Naive thymus-derived CD8-positive, alpha-beta T cell (primary cell): ENCODE measurements around the gene SUSD4. TPM values are rescaled to one million over a fixed set of nuclear protein-coding genes. Genes with fewer than 3 reads are reported as not detected.
"Not testable (repeated sequence)": the region's sequence is repeated elsewhere in the genome, so short reads cannot be mapped to it uniquely, and the experiment has no call there.

ENCODE experiments used
- ATAC-seq, 2 donors: fragments of 150-1000 bp; cut with Tn5 transposase in 1 of 2; sonication (Bioruptor Pico), chemical (Tn5 transposase) in 1 of 2; 1 replicate in 1 of 2; 2 replicates in 1 of 2; pipeline ENCODE4 v1.10.0; 2021; ENCODE audit warnings: mild to moderate bottlenecking in 2 of 2, moderate library complexity in 2 of 2
- POLR2A ChIA-PET: fragments of 350-600 bp; sonication (Branson Sonifier 250); formaldehyde crosslinking; loops from one replicate; lab custom pipeline; 2021; ENCODE audit warnings: antibody characterized with exemption; lab: Charles Lee
- DNase-seq, 10 donors: peaks; one replicate each; pipeline versions ENCODE4 v3.0.0 to v3.0.0-alpha.2; 2020 to 2022
- H3K27ac Mint-ChIP-seq, 10 donors: one replicate each; pipeline ENCODE4 v1.8.0; 2020 to 2022; ENCODE audit warnings: mild to moderate bottlenecking in 10 of 10, mixed read lengths in 10 of 10, moderate library complexity in 4 of 10, inconsistent platforms in 1 of 10
- H3K27me3 Mint-ChIP-seq, 5 donors: one replicate each; pipeline ENCODE4 v1.8.0; 2021 to 2022; ENCODE audit warnings: mixed read lengths in 5 of 5
- H3K36me3 Mint-ChIP-seq, 3 donors: one replicate each; pipeline ENCODE4 v1.8.0; 2020 to 2022; ENCODE audit warnings: mixed read lengths in 3 of 3, mild to moderate bottlenecking in 2 of 3, inconsistent platforms in 1 of 3
- H3K4me1 Mint-ChIP-seq, 4 donors: one replicate each; pipeline ENCODE4 v1.8.0; 2021 to 2022; ENCODE audit warnings: mixed read lengths in 4 of 4
- H3K4me3 Mint-ChIP-seq, 10 donors: one replicate each; pipeline ENCODE4 v1.8.0; 2020 to 2022; ENCODE audit warnings: mild to moderate bottlenecking in 10 of 10, mixed read lengths in 10 of 10, moderate library complexity in 6 of 10, inconsistent platforms in 1 of 10
- H3K9me3 Mint-ChIP-seq, 9 donors: one replicate each; pipeline ENCODE4 v1.8.0; 2020 to 2022; ENCODE audit warnings: mixed read lengths in 9 of 9, mild to moderate bottlenecking in 3 of 9, inconsistent platforms in 1 of 9, moderate library complexity in 1 of 9
- polyA plus RNA-seq, 3 donors: library from polyadenylated mRNA; unstranded; fragments of 300-500 nt; fragmentation: Illumina TruSeq; gene quantifications; one replicate each; pipeline ENCODE4 v1.2.3, GENCODE V29; 2021
- total RNA-seq, 8 experiments: library from RNA in 2 of 8; stranded (reverse) in 2 of 8; gene quantifications; one replicate each; pipeline ENCODE4 v1.2.3 and lab custom pipeline; 2021 to 2026

The SUSD4 gene
- total and polyA plus RNA-seq, 5 experiments from 2014 or later: 0.52 to 7.8 (median 2.6) TPM

DNA sequence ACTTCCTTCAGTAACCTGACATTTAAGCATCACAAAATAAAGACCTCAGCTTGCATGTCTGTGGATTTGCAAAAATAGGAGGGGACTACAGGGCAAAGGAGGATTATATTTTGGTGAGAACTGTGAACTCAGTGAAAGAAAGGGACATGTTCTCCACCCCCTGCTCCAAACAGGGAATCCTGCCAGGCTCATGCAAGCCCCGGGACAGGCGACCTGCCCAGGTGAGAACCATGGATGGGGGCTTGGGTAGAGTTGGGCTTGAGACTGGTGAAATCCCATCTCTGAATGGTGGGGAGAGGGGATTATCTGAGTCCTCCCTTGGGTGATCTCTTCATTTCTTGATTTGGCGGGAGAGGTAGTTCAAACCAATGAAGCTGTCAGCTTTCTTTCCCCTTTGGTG is 110.1 kb downstream of the SUSD4 start:
- peaks cover 0 to 3% (median 0%) of the 10 kb centered on the region in 5 donors for H3K27me3 Mint-ChIP-seq
- ATAC-seq (no peak), DNase-seq (no peak)
- peaks cover 7 to 18% (median 15%) of the 10 kb centered on the region in 4 donors for H3K4me1 Mint-ChIP-seq
- H3K36me3 Mint-ChIP-seq: peaks cover 0 to 4% (median 2%) of the 10 kb centered on the region in 3 donors
- POLR2A ChIA-PET: no interaction called here
- H3K27ac Mint-ChIP-seq: peak overlapping the region in 1 of 10 donors; percentile 21
- H3K4me3 Mint-ChIP-seq: no peak overlapping the region
- H3K9me3 Mint-ChIP-seq: peaks cover 0 to 2% (median 0%) of the 10 kb centered on the region in 9 donors

DNA sequence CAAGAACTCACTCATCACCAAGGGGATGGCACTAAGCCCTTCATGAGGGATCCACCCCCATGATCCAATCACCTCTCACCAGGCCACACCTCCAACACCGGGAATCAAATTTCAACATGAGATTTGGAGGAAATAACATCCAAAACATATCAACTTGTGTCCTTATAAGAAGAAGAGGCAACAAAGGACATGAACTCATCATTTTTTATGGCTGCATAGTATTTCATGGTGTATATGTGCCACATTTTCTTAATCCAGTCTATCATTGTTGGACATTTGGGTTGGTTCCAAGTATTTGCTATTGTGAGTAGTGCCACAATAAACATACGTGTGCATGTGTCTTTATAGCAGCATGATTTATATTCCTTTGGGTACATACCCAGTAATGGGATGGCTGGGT is 112.6 kb downstream of the SUSD4 start:
- H3K4me3 Mint-ChIP-seq, POLR2A ChIA-PET, H3K27me3 Mint-ChIP-seq, H3K9me3 Mint-ChIP-seq, H3K36me3 Mint-ChIP-seq, ATAC-seq, DNase-seq: not testable (repeated sequence)
- H3K27ac Mint-ChIP-seq: peak overlapping the region in 1 of 10 donors; percentile 81
- peaks cover 11 to 35% (median 27%) of the 10 kb centered on the region in 4 donors for H3K4me1 Mint-ChIP-seq

DNA sequence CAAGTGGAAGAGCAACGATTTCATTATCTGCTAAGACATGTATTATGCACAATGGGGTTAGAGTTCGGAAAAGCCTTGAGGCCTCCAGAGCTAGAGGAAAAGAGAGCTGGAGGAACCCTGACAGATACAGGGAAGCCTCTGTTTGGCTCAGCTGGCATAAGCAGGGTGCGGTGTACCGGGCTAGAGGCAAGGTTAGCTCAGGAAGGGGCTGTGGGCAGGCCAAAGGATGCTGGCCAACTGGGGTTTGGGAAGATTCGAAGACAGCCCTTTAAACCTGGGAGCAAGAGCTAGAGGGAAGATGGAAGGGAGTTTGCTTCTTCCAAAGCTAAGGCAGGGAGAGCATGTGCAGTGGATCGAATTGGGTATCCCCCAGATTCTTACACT is 113.4 kb downstream of the SUSD4 start:
- POLR2A ChIA-PET: no interaction called here
- peaks cover 11 to 35% (median 29%) of the 10 kb centered on the region in 4 donors for H3K4me1 Mint-ChIP-seq
- no peak for DNase-seq

DNA sequence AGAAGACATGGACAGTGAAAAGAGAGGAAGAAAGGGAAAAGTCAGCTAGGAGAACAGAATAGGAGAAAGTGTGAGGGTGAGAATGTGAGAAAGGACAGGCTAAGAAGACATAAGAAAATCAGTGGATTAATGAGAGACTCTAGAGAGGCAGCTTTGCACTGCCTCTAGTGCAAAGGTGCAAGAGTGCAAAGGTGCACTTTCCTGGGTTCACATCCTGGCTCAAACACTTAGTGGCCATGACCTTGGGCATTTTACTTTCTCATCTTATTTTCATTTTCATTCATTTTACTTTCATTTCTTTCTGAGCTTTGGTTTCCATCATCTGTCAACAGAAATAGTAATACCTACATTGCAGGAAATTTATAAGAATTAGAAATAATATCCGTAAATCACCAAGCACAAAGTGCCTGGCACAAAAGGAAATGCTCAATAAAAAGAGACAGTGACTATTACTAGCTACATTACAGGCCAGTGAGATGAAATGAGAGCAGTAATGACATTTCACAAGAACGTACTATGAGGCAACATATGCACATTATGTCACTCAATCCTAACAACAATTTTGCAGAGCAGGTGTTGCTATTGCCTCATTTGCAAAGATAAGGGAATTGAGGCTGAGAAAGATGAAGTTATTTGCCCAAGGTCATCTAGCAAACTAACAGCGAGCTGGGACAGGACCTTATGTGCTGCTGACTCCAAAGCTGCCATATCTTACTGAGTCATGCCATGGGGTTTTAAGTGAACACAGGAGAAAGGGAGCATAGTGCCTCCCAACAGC is 113.9 kb downstream of the SUSD4 start:
- ATAC-seq (no peak), DNase-seq (no peak)
- Mint-ChIP-seq H3K27me3 (peaks cover 0 to 5% (median 0%) of the 10 kb centered on the region in 5 donors), H3K9me3 (peaks cover 0 to 2% (median 0%) of the 10 kb centered on the region in 9 donors), H3K4me1 (peaks cover 13 to 39% (median 33%) of the 10 kb centered on the region in 4 donors), H3K4me3 (no peak overlapping the region), H3K36me3 (peaks cover 0 to 4% (median 0%) of the 10 kb centered on the region in 3 donors), H3K27ac (peak overlapping the region; percentile 6 to 88 (median 50))
- POLR2A ChIA-PET: no interaction called here

More for the DNA sequence above, 113.4 kb downstream of the SUSD4 start:
- H3K4me3 Mint-ChIP-seq: no peak overlapping the region
- H3K27ac Mint-ChIP-seq: peak overlapping the region in 4 of 10 donors; percentile 3 to 75 (median 54)
- no peak for ATAC-seq
- peaks cover 0 to 4% (median 0%) of the 10 kb centered on the region in 3 donors for H3K36me3 Mint-ChIP-seq
- peaks cover 0 to 3% (median 0%) of the 10 kb centered on the region in 5 donors for H3K27me3 Mint-ChIP-seq
- H3K9me3 Mint-ChIP-seq: peaks cover 0 to 2% (median 0%) of the 10 kb centered on the region in 9 donors

DNA sequence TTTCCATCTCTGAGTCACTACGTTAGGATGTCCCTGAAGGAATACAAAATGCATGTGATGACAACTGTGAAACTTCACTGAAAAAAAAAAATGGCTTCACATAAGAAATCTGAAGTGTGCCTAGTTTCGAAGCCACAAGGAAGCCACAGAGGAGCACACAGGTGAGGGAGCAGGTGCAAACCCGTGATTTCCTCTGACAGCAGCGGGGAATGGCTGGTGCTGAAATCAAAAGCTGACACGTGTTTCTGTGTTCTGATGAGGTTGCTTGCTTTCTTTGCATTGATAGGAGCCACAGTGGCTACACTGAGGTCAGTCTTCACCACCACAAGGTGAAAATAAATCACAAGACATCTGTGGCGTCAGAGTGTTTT is 115.2 kb downstream of the SUSD4 start:
- Mint-ChIP-seq H3K4me3 (peak overlapping the region in 8 of 10 donors; percentile 4 to 63 (median 40)), H3K27ac (peak overlapping the region; percentile 68 to 97 (median 90))

DNA sequence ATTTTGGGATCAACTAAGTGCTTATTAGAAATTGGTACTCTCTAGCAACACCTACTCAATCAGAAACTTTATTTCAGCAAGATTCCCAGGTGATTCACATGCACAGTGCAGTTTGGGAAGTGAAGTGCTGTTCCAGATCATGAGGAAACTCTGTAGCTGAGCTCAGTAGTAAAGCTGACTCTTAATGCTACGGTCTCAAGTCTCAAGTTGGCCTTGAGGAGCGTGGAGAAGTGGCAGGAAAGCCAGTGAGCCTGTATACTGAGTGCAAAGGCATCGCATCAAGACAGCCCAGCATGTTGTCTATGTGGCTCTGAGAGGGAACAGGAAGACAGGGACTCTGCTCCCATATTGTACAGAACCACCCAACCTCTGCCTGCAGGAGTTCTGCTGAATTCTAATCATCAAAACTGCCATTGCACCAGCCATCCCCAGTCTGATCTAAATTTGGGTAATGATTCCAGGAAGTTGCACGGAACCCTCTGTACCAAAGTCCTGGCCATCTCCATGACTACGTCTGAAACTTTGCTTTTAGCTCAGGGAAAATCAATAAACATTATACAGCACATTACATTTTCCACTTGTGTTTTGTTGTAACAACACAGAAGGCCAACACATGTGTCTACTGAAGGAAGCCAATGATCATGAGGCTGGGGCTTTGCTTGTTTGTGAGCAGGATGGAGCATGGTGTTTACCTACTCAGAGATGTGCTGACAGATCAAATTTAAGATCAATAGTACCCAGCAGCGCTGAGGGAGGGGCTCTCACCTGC is 115.8 kb downstream of the SUSD4 start:
- peaks cover 0 to 4% (median 0%) of the 10 kb centered on the region in 3 donors for H3K36me3 Mint-ChIP-seq
- peak overlapping the region in 8 of 10 donors; percentile 4 to 63 (median 42) for H3K4me3 Mint-ChIP-seq
- POLR2A ChIA-PET: no interaction called here
- DNase-seq (no peak), ATAC-seq (peak in 1 of 2 donors; percentile 52)
- peak overlapping the region; percentile 68 to 97 (median 90) for H3K27ac Mint-ChIP-seq
- peaks cover 16 to 44% (median 42%) of the 10 kb centered on the region in 4 donors for H3K4me1 Mint-ChIP-seq
- H3K27me3 Mint-ChIP-seq: peaks cover 0 to 5% (median 0%) of the 10 kb centered on the region in 5 donors
- H3K9me3 Mint-ChIP-seq: peaks cover 0 to 2% (median 0%) of the 10 kb centered on the region in 9 donors

More for the DNA sequence above, 115.2 kb downstream of the SUSD4 start:
- H3K27me3 Mint-ChIP-seq: peaks cover 0 to 5% (median 0%) of the 10 kb centered on the region in 5 donors
- peak in 8 of 10 donors; percentile 18 to 84 (median 70) for DNase-seq
- peak; percentile 84 to 90 for ATAC-seq
- POLR2A ChIA-PET: no interaction called here
- H3K36me3 Mint-ChIP-seq: peaks cover 0 to 4% (median 0%) of the 10 kb centered on the region in 3 donors
- H3K9me3 Mint-ChIP-seq: peaks cover 0 to 2% (median 0%) of the 10 kb centered on the region in 9 donors
- H3K4me1 Mint-ChIP-seq: peaks cover 16 to 47% (median 44%) of the 10 kb centered on the region in 4 donors

DNA sequence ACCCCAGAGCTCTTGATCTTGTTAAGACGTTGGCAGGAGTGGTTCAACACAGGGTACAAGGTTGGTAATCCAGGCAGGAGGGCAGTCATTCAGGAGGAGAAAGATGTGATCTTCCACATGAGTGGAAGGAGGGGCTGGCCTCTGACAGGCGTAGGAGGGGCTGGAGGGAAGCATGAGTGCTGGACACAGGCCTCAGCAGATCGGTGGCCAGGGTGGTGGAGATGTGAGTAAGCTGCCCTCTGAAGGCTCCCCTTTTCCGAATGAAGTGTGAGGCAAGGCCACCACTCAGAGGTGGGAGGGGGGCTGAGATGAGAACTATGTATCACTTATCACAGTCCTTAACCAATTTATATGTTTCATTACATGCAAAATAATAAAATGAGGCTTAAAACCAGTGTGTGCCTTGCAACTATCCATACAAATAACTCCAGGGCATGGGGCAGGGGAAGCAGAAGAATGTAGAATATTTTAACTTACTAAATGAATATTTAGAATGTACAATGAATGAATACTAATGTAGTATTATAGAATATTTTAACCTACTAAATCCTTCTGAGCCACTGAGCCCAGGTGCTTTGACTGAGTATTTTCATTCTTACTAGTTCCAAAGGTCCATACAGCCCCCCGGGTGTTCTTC is 117.4 kb downstream of the SUSD4 start:
- H3K36me3 Mint-ChIP-seq: peaks cover 0 to 4% (median 0%) of the 10 kb centered on the region in 3 donors
- ATAC-seq (no peak), DNase-seq (no peak)
- peaks cover 0 to 2% (median 0%) of the 10 kb centered on the region in 9 donors for H3K9me3 Mint-ChIP-seq
- peaks cover 16 to 44% (median 41%) of the 10 kb centered on the region in 4 donors for H3K4me1 Mint-ChIP-seq
- peaks cover 0 to 5% (median 0%) of the 10 kb centered on the region in 5 donors for H3K27me3 Mint-ChIP-seq
- no peak overlapping the region for H3K4me3 Mint-ChIP-seq
- POLR2A ChIA-PET: no interaction called here
- peak overlapping the region in 3 of 10 donors; percentile 14 to 88 (median 59) for H3K27ac Mint-ChIP-seq

DNA sequence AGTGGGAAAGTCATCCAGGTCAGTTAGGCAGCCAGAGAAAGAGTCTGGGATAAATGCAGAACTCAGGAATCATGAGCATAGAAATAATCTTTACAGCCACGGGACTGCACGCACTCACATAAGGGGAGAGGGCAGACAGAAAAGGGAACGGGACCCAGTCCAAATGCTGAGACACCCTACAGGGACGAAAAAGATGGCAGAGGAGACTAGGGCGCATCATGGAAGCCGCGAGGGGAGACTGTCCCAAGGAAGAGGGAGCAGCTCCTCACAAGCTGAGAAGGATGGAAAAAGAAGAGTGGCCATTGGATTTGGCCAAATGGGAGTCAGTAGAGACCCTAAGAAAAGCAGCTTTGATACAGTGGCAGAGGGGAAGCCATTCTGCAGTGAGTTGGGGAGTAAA is 118.0 kb downstream of the SUSD4 start:
- Mint-ChIP-seq H3K36me3 (peaks cover 0 to 4% (median 0%) of the 10 kb centered on the region in 3 donors), H3K4me3 (no peak overlapping the region), H3K27ac (peak overlapping the region in 4 of 10 donors; percentile 28 to 88 (median 72))

DNA sequence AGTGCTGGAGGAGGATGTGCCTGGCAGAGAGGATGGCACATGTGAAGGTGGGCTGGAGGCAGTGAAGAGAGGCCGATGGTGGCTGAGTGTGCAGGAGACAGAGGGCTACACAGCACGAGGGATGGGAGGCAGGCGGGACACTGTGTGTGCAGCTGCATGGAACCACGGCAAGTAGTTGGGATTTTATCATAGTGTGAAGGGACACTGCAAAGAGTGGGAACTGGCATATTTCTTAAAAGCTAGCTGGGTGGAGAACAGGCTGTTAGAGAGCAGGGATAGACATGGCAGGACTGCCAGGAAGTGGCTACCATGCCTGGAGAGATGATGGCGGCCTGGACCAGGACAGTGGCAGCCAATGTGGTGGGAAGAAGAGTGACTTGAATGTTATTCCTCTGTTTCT is 118.6 kb downstream of the SUSD4 start:
- peaks cover 24 to 56% (median 52%) of the 10 kb centered on the region in 4 donors for H3K4me1 Mint-ChIP-seq
- H3K27ac Mint-ChIP-seq: peak overlapping the region in 4 of 10 donors; percentile 28 to 85 (median 70)
- DNase-seq: no peak
- H3K36me3 Mint-ChIP-seq: peaks cover 0 to 2% (median 0%) of the 10 kb centered on the region in 3 donors
- POLR2A ChIA-PET: no interaction called here
- no peak overlapping the region for H3K4me3 Mint-ChIP-seq
- no peak for ATAC-seq
- H3K9me3 Mint-ChIP-seq: no peaks in the 10 kb centered on the region
- H3K27me3 Mint-ChIP-seq: peaks cover 0 to 5% (median 0%) of the 10 kb centered on the region in 5 donors

More for the DNA sequence above, 118.0 kb downstream of the SUSD4 start:
- no peak for DNase-seq
- Mint-ChIP-seq H3K9me3 (peaks cover 0 to 2% (median 0%) of the 10 kb centered on the region in 9 donors), H3K27me3 (peaks cover 0 to 5% (median 0%) of the 10 kb centered on the region in 5 donors), H3K4me1 (peaks cover 19 to 50% (median 47%) of the 10 kb centered on the region in 4 donors)
- POLR2A ChIA-PET: no interaction called here
- no peak for ATAC-seq

DNA sequence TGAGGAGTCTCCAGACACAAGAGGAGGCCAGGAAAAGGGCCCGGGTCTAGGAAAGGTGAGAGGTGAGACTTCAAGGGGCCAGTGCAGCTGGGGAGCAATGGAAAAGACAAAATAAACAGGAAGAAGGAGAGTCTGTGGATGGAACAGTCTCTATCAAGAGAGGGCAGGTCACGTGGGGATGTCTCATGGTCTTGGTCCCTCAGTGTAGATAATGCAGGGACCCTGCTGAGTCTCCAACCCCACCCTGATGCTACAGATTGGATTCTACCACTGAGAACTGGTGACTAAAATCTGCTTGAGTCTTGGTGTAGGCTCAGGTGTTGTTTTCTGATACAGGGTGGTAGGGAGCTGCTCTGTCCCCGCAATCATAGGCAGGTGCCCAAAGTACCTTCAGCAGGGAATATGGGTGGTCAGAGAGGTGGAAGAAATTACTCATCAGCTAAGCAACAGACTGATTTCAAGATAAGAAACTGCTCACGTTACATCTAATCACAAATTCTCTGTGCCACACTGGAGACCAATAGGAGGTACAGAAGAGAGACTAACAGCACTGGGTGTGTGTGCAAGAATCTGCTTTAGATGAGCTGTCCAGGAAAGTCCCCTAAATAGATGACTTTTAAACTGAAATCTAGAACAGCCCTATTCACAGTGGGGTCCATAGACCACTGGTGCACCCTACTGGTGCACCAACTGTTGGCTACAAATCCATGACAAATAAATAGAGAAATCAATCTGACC is 119.4 kb downstream of the SUSD4 start:
- POLR2A ChIA-PET: no interaction called here
- Mint-ChIP-seq H3K4me3 (peak overlapping the region in 1 of 10 donors; percentile 44), H3K9me3 (no peaks in the 10 kb centered on the region), H3K27me3 (peaks cover 0 to 5% (median 0%) of the 10 kb centered on the region in 5 donors), H3K4me1 (peaks cover 25 to 55% (median 54%) of the 10 kb centered on the region in 4 donors), H3K36me3 (no peaks in the 10 kb centered on the region), H3K27ac (peak overlapping the region in 7 of 10 donors; percentile 43 to 85 (median 60))
- peak in 2 of 10 donors; percentile 27 to 43 for DNase-seq
- peak; percentile 27 to 60 for ATAC-seq

DNA sequence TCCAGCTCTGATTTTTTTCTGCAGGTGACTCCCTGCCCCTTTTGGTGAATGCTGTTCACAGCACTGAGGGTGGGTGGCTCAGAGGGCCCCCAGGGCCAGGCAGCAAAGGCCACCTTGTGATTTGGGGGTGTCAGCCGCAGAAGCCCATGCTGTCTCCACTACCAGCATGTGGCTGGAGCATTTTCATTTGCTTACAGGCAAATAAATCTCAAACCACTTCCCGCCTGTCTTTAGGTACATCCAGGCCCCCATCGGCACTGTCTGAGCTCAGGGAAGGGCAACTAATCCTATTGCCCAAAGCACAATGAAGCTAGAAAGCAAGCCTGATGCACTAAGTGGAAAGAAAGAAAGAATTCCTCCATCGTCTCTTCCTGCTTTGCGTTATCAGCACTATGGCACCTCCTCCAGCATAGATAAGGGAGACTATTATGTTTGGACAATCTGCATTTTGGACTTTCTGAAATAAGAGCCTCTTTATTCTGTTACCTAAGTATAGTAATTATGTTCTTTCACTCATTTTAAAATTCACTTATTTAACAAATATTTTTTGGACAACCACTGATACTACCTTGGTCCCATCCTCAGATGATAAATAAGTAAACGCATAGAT is 120.4 kb downstream of the SUSD4 start:
- H3K4me3 Mint-ChIP-seq: no peak overlapping the region
- H3K27ac Mint-ChIP-seq: peak overlapping the region in 4 of 10 donors; percentile 47 to 85 (median 61)
- H3K9me3 Mint-ChIP-seq: peaks cover 0 to 2% (median 0%) of the 10 kb centered on the region in 9 donors
- ATAC-seq (no peak), DNase-seq (no peak)
- H3K4me1 Mint-ChIP-seq: peaks cover 20 to 47% (median 44%) of the 10 kb centered on the region in 4 donors
- POLR2A ChIA-PET: no interaction called here
- H3K36me3 Mint-ChIP-seq: no peaks in the 10 kb centered on the region
- H3K27me3 Mint-ChIP-seq: peaks cover 0 to 5% (median 0%) of the 10 kb centered on the region in 5 donors
